NT2/D1 (cell line): ENCODE results near the gene SLC9A6.

Experiments used
- YY1 ChIP-seq: IDR thresholded peaks from 2 replicates; pipeline ENCODE4 v1.6.1; 2011; ENCODE audit not compliant: insufficient read length, insufficient read depth
- ZNF274 ChIP-seq: IDR thresholded peaks from 2 replicates; pipeline ENCODE4 v1.6.1; 2011; ENCODE audit warnings: mild to moderate bottlenecking, low read depth, low read length

DNA sequence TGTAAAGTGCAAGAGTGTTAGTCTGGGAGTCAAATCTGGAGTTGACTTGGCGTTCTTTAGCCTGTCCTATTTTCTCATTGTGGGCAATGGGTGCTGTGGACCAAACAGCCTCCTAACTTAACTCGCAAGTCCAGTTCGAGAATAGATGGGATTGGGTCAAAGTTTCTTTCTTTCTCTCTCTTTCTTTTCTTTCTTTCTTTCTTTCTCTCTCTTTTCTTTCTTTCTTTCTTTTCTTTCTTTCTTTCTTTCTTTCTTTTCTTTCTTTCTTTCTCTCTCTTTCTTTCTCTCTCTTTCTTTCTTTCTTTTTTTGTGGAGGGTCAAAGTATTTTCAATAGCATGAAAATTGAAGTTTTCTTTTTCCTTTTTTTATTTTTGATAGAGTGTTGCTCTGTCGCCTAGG lies 3.0 kb downstream of the SLC9A6 start:
- TF ChIP-seq ZNF274, result no peak
- TF ChIP-seq YY1, result no peak
